GM21367 (cell line): ENCODE results near the gene SLC9A8.

Experiments
- ATAC-seq: cut with Tn5 transposase; IDR thresholded peaks from one replicate; pipeline ENCODE4 v1.9.1; 2021; ENCODE audit not compliant: unreplicated experiment

The SLC9A8 gene

GRCh38 chr20:49871391-49871948 lies 58.8 kb downstream of the SLC9A8 start:
- ATAC-seq, result no peak

- no peak for ATAC-seq
These were observed 59.4 kb downstream of the SLC9A8 start for GRCh38 chr20:49872056-49872455.

GRCh38 chr20:49874696-49875095 lies 62.1 kb downstream of the SLC9A8 start:
- ATAC-seq, result no peak

GRCh38 chr20:49877386-49877921 lies 64.8 kb downstream of the SLC9A8 start:
- no peak for ATAC-seq

- ATAC-seq, result no peak
These were observed 66.3 kb downstream of the SLC9A8 start for GRCh38 chr20:49878977-49879376.

GRCh38 chr20:49880177-49880576 lies 67.5 kb downstream of the SLC9A8 start:
- no peak for ATAC-seq

- ATAC-seq, result no peak
These were observed 68.3 kb downstream of the SLC9A8 start for GRCh38 chr20:49880724-49881445.

GRCh38 chr20:49882171-49882970 lies 69.7 kb downstream of the SLC9A8 start:
- no peak for ATAC-seq

GRCh38 chr20:49883246-49883802 lies 70.7 kb downstream of the SLC9A8 start:
- ATAC-seq, result no peak

GRCh38 chr20:49885558-49886332 lies 73.1 kb downstream of the SLC9A8 start:
- no peak for ATAC-seq

- ATAC-seq, result no peak
These were observed 74.1 kb downstream of the SLC9A8 start for GRCh38 chr20:49886571-49887213.

GRCh38 chr20:49887251-49888211 lies 74.9 kb downstream of the SLC9A8 start:
- ATAC-seq, result no peak

GRCh38 chr20:49888212-49889000 lies 75.8 kb downstream of the SLC9A8 start:
- no peak for ATAC-seq

- ATAC-seq, result no peak
These were observed 76.6 kb downstream of the SLC9A8 start for GRCh38 chr20:49889001-49889934.

- no peak for ATAC-seq
These were observed 77.3 kb downstream of the SLC9A8 start for GRCh38 chr20:49889935-49890333.

- ATAC-seq, result no peak
These were observed 78.1 kb downstream of the SLC9A8 start for GRCh38 chr20:49890471-49891361.
